GM19025 (cell line): ENCODE results near the gene RPS8.
A peak's percentile ranks its signal among the peaks of the same experiment; 100 is the strongest.
"Not testable (repeated sequence)": the region's sequence is repeated elsewhere in the genome, so short reads cannot be mapped to it uniquely, and the experiment has no call there.

Source experiments
- ATAC-seq: cut with Tn5 transposase; IDR thresholded peaks from one replicate; pipeline ENCODE4 v1.9.1; 2021; ENCODE audit warnings: mild to moderate bottlenecking, low read depth, moderate library complexity; ENCODE audit not compliant: unreplicated experiment

Gene RPS8

GRCh38 chr1:44778705-44779576 is 3.6 kb downstream of the RPS8 start:
- ATAC-seq, result no peak

GRCh38 chr1:44780583-44781121 is 5.3 kb downstream of the RPS8 start:
- ATAC-seq, result no peak

GRCh38 chr1:44783697-44784093 is 8.4 kb downstream of the RPS8 start:
- ATAC-seq, result no peak

- no peak for ATAC-seq
These were observed 9.0 kb downstream of the RPS8 start for GRCh38 chr1:44784094-44785028.

- ATAC-seq, result no peak
These were observed 9.7 kb downstream of the RPS8 start for GRCh38 chr1:44785029-44785380.

- ATAC-seq, result no peak
These were observed 10.3 kb downstream of the RPS8 start for GRCh38 chr1:44785501-44786137.

- ATAC-seq, result no peak
These were observed 10.9 kb downstream of the RPS8 start for GRCh38 chr1:44786138-44786840.

- ATAC-seq, result no peak
These were observed 11.6 kb downstream of the RPS8 start for GRCh38 chr1:44786841-44787426.

- ATAC-seq, result no peak
These were observed 12.2 kb downstream of the RPS8 start for GRCh38 chr1:44787506-44787905.

- no peak for ATAC-seq
These were observed 12.9 kb downstream of the RPS8 start, which contains the start of gene BEST4 for GRCh38 chr1:44788120-44788860. TSS of gene BEST4 (minus strand) at chr1:44788170. CDS start at chr1:44787705, 465 bp downstream.

- no peak for ATAC-seq
These were observed 15.8 kb downstream of the RPS8 start for GRCh38 chr1:44790968-44791801.

GRCh38 chr1:44792736-44793502 is 17.6 kb downstream of the RPS8 start:
- no peak for ATAC-seq

- not testable (repeated sequence) for ATAC-seq
These were observed 22.5 kb downstream of the RPS8 start for GRCh38 chr1:44797886-44798285.

- no peak for ATAC-seq
These were observed 23.4 kb downstream of the RPS8 start for GRCh38 chr1:44798481-44799365.

- ATAC-seq, result peak; percentile 79
These were observed 24.6 kb downstream of the RPS8 start, which contains the start of gene PLK3 for GRCh38 chr1:44799770-44800584. TSS of gene PLK3 (plus strand) at chr1:44800377. CDS start at chr1:44800464, 87 bp downstream.
